ENCODE results near the gene ABCA2. TPM values are rescaled to one million over a fixed set of nuclear protein-coding genes. Genes with fewer than 3 reads are reported as not detected.

Gene ABCA2
- total and polyA plus RNA-seq, 9 of the 15 experiments (the other 6 are each of a cell fraction or from before 2014, with no cell fraction given): 0.69 to 16.3 (median 6.1) TPM; not detected in 2

DNA sequence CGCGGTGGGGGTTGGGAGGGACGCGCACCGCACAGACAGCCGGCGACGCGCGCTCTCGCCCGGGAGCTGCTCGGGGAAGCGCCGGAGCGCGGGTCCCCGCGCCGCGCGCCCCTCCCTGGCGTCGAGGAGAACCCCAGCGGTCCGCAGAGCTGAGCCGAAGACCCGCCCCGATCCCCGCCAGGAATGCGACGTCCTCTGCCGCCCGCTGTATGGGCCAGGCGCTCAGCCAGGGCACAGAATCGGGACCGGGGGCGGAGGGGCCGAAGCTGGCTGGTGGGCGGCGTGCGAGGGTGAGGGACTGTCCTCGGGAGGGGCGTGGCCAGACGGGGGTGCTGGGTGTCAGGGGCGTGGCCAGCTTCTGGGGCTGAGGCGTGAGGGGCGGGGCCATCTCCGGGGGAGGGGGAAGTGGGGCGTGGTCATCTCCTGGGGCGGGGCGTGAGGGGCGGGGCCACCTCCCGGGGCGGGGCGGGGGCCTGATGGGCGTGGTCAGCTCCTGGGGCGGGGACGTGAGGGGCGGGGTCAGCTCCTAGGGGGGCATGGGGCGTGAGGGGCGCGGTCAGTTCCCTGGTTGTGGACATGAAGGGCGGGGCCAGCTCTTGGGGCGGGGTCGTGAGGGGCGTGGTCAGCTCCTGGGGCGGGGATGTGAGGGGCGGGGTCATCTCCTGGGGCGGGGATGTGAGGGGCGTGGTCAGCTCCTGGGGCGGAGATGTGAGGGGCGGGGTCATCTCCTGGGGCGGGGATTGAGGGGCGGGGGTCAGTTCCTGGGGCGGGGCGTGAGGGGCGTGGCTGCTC, 49.8 kb downstream of the ABCA2 start (continued):
- TF ChIP-seq, protein P1, sequence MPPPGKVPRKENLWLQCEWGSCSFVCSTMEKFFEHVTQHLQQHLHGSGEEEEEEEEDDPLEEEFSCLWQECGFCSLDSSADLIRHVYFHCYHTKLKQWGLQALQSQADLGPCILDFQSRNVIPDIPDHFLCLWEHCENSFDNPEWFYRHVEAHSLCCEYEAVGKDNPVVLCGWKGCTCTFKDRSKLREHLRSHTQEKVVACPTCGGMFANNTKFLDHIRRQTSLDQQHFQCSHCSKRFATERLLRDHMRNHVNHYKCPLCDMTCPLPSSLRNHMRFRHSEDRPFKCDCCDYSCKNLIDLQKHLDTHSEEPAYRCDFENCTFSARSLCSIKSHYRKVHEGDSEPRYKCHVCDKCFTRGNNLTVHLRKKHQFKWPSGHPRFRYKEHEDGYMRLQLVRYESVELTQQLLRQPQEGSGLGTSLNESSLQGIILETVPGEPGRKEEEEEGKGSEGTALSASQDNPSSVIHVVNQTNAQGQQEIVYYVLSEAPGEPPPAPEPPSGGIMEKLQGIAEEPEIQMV (tag; conservative IDR thresholded peaks at IDR 0.05; ENCODE audit: low read depth): no peak
- TF ChIP-seq SREBF1 (IDR thresholded peaks at IDR 0.05; ENCODE audit: borderline replicate concordance, low read depth, low read length) (no peak), SMAD3 (CRISPR knock-in tag; conservative IDR thresholded peaks at IDR 0.05) (no peak), SREBF2 (CRISPR knock-in tag; IDR thresholded peaks at IDR 0.05) (no peak), YY1 (IDR thresholded peaks at IDR 0.05; ENCODE audit: borderline replicate concordance in 1 of 3, control insufficient read depth in 1 of 3, extremely low read depth in 1 of 3, insufficient read depth in 3 of 3, insufficient read length in 1 of 3, insufficient replicate concordance in 2 of 3, low read depth in 1 of 3, low read length in 2 of 3) (no peak), ZSCAN29 (IDR thresholded peaks at IDR 0.05) (no peak), TCF7L2 (IDR thresholded peaks at IDR 0.05; ENCODE audit: low read depth, low read length) (no peak), GABPA (tag; conservative IDR thresholded peaks at IDR 0.05; ENCODE audit: low read depth) (no peak), PHF21A (IDR thresholded peaks at IDR 0.05; ENCODE audit: borderline replicate concordance, low read depth) (peak; percentile 97), PYGO2 (tag; IDR thresholded peaks at IDR 0.05) (no peak), EGR1 (conservative IDR thresholded peaks at IDR 0.05) (peak; percentile 92), ZNF780A (CRISPR knock-in tag; IDR thresholded peaks at IDR 0.05) (no peak), ZNF79 (CRISPR knock-in tag; IDR thresholded peaks at IDR 0.05; ENCODE audit: low read depth) (no peak)
- TF ChIP-seq, protein P2, sequence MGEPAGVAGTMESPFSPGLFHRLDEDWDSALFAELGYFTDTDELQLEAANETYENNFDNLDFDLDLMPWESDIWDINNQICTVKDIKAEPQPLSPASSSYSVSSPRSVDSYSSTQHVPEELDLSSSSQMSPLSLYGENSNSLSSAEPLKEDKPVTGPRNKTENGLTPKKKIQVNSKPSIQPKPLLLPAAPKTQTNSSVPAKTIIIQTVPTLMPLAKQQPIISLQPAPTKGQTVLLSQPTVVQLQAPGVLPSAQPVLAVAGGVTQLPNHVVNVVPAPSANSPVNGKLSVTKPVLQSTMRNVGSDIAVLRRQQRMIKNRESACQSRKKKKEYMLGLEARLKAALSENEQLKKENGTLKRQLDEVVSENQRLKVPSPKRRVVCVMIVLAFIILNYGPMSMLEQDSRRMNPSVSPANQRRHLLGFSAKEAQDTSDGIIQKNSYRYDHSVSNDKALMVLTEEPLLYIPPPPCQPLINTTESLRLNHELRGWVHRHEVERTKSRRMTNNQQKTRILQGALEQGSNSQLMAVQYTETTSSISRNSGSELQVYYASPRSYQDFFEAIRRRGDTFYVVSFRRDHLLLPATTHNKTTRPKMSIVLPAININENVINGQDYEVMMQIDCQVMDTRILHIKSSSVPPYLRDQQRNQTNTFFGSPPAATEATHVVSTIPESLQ (CRISPR knock-in tag; IDR thresholded peaks at IDR 0.05): no peak
- TF ChIP-seq, protein P3, sequence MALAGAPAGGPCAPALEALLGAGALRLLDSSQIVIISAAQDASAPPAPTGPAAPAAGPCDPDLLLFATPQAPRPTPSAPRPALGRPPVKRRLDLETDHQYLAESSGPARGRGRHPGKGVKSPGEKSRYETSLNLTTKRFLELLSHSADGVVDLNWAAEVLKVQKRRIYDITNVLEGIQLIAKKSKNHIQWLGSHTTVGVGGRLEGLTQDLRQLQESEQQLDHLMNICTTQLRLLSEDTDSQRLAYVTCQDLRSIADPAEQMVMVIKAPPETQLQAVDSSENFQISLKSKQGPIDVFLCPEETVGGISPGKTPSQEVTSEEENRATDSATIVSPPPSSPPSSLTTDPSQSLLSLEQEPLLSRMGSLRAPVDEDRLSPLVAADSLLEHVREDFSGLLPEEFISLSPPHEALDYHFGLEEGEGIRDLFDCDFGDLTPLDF (CRISPR knock-in tag; IDR thresholded peaks at IDR 0.05): no peak
- TF ChIP-seq, protein P4, sequence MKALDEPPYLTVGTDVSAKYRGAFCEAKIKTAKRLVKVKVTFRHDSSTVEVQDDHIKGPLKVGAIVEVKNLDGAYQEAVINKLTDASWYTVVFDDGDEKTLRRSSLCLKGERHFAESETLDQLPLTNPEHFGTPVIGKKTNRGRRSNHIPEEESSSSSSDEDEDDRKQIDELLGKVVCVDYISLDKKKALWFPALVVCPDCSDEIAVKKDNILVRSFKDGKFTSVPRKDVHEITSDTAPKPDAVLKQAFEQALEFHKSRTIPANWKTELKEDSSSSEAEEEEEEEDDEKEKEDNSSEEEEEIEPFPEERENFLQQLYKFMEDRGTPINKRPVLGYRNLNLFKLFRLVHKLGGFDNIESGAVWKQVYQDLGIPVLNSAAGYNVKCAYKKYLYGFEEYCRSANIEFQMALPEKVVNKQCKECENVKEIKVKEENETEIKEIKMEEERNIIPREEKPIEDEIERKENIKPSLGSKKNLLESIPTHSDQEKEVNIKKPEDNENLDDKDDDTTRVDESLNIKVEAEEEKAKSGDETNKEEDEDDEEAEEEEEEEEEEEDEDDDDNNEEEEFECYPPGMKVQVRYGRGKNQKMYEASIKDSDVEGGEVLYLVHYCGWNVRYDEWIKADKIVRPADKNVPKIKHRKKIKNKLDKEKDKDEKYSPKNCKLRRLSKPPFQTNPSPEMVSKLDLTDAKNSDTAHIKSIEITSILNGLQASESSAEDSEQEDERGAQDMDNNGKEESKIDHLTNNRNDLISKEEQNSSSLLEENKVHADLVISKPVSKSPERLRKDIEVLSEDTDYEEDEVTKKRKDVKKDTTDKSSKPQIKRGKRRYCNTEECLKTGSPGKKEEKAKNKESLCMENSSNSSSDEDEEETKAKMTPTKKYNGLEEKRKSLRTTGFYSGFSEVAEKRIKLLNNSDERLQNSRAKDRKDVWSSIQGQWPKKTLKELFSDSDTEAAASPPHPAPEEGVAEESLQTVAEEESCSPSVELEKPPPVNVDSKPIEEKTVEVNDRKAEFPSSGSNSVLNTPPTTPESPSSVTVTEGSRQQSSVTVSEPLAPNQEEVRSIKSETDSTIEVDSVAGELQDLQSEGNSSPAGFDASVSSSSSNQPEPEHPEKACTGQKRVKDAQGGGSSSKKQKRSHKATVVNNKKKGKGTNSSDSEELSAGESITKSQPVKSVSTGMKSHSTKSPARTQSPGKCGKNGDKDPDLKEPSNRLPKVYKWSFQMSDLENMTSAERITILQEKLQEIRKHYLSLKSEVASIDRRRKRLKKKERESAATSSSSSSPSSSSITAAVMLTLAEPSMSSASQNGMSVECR (CRISPR knock-in tag; IDR thresholded peaks at IDR 0.05): no peak
